GM23338 (cell line): Measurements from ENCODE around the gene FCRL6. TPM values are rescaled to one million over a fixed set of nuclear protein-coding genes. Genes with fewer than 3 reads are reported as not detected.

Source experiments
- ATAC-seq: fragments of 200-7000 bp; cut with Tn5 transposase; 3 replicates; pipeline ENCODE4 v1.9.1; 2020
- DNase-seq: peaks from one replicate; pipeline ENCODE4 v3.0.0-alpha.2; 2015; ENCODE audit warnings: low spot score
- H2AFZ ChIP-seq: fragments of 200-600 bp; sonication (generic); 2 replicates; pipeline ENCODE4 v1.8.0; 2016; ENCODE audit warnings: antibody characterized with exemption, mild to moderate bottlenecking, moderate library complexity
- H3F3A ChIP-seq: fragments of 200-600 bp; sonication (generic); replicated peaks from 2 replicates; pipeline ENCODE4 v1.8.0; 2017; ENCODE audit warnings: antibody characterized with exemption, mixed run types, low read depth
- H3K27ac ChIP-seq: fragments of 200-600 bp; sonication (generic); 2 replicates; pipeline ENCODE4 v1.6.1; 2016; ENCODE audit warnings: low read depth
- H3K27me3 ChIP-seq: fragments of 200-600 bp; sonication (generic); 2 replicates; pipeline ENCODE4 v1.8.0; 2016; ENCODE audit warnings: mild to moderate bottlenecking, mixed run types, moderate library complexity; ENCODE audit not compliant: insufficient read depth
- H3K36me3 ChIP-seq: fragments of 200-600 bp; sonication (generic); 2 replicates; pipeline ENCODE4 v1.8.0; 2016; ENCODE audit warnings: mild to moderate bottlenecking; ENCODE audit not compliant: insufficient read depth
- H3K4me1 ChIP-seq: fragments of 200-600 bp; sonication (generic); 2 replicates; pipeline ENCODE4 v1.8.0; 2016; ENCODE audit warnings: mild to moderate bottlenecking, moderate library complexity; ENCODE audit not compliant: insufficient read depth
- H3K4me2 ChIP-seq: fragments of 200-600 bp; sonication (generic); 2 replicates; pipeline ENCODE4 v1.7.1; 2017; ENCODE audit warnings: mixed run types
- H3K4me3 ChIP-seq: fragments of 200-600 bp; sonication (generic); 2 replicates; pipeline ENCODE4 v1.6.1; 2016; ENCODE audit warnings: mixed run types
- H3K79me2 ChIP-seq: fragments of 200-600 bp; sonication (generic); replicated peaks from 2 replicates; pipeline ENCODE4 v1.8.0; 2017; ENCODE audit warnings: mild to moderate bottlenecking; ENCODE audit not compliant: insufficient read depth
- H3K9me2 ChIP-seq: fragments of 200-600 bp; sonication (generic); 2 replicates; pipeline ENCODE4 v1.8.0; 2017; ENCODE audit not compliant: insufficient read depth
- H4K20me1 ChIP-seq: fragments of 200-600 bp; sonication (generic); replicated peaks from 2 replicates; pipeline ENCODE4 v1.8.0; 2017; ENCODE audit warnings: mild to moderate bottlenecking; ENCODE audit not compliant: insufficient read depth
- H3K27ac Mint-ChIP-seq: 2 replicates; pipeline ENCODE4 v1.8.0; 2020; ENCODE audit warnings: inconsistent platforms, mild to moderate bottlenecking, moderate library complexity, mixed read lengths
- H3K27me3 Mint-ChIP-seq: 3 replicates; pipeline ENCODE4 v1.8.0; 2022; ENCODE audit warnings: low read depth, mild to moderate bottlenecking, moderate library complexity, mixed read lengths, inconsistent platforms; ENCODE audit not compliant: insufficient read depth, poor library complexity
- H3K36me3 Mint-ChIP-seq: 3 replicates; pipeline ENCODE4 v1.8.0; 2021; ENCODE audit warnings: low read depth, mild to moderate bottlenecking, inconsistent platforms, moderate library complexity, mixed read lengths
- H3K4me1 Mint-ChIP-seq: 3 replicates; pipeline ENCODE4 v1.8.0; 2020; ENCODE audit warnings: mild to moderate bottlenecking, inconsistent platforms, mixed read lengths
- H3K4me3 Mint-ChIP-seq: 3 replicates; pipeline ENCODE4 v1.8.0; 2021; ENCODE audit warnings: moderate library complexity, mild to moderate bottlenecking, inconsistent platforms, mixed read lengths
- H3K9me3 Mint-ChIP-seq: 3 replicates; pipeline ENCODE4 v1.8.0; 2020; ENCODE audit warnings: moderate library complexity, mild to moderate bottlenecking, inconsistent platforms, mixed read lengths
- CREB1 ChIP-seq: fragments of 250-450 bp; sonication (Bioruptor Pico); IDR thresholded peaks from 2 replicates; pipeline ENCODE4 v1.5.0; 2020; ENCODE audit warnings: low read depth, mild to moderate bottlenecking, moderate library complexity
- CTCF ChIP-seq, 2 experiments: fragments of 200-600 bp in 1 of 2; sonication (generic) in 1 of 2; conservative IDR thresholded peaks; 2 replicates each; pipeline versions ENCODE4 v1.5.1 to v1.6.1; 2016 to 2017; ENCODE audit warnings: antibody characterized with exemption in 2 of 2, low read depth in 2 of 2, mild to moderate bottlenecking in 2 of 2, moderate library complexity in 1 of 2
- EZH2 ChIP-seq: fragments of 200-600 bp; sonication (generic); IDR thresholded peaks from one replicate; pipeline ENCODE4 v1.8.0; 2017; ENCODE audit warnings: antibody characterized with exemption, mild to moderate bottlenecking, low read depth; ENCODE audit not compliant: unreplicated experiment
- EZH2phosphoT487 ChIP-seq: fragments of 200-600 bp; sonication (generic); IDR thresholded peaks from one replicate; pipeline ENCODE4 v1.8.1; 2018; ENCODE audit warnings: antibody characterized with exemption; ENCODE audit not compliant: unreplicated experiment
- JUNB ChIP-seq: IDR thresholded peaks from one replicate; pipeline ENCODE4 v1.6.1; 2016; ENCODE audit warnings: antibody characterized with exemption; ENCODE audit not compliant: unreplicated experiment
- NANOG ChIP-seq: IDR thresholded peaks from 2 replicates; pipeline ENCODE4 v1.6.1; 2016; ENCODE audit warnings: antibody characterized with exemption, borderline replicate concordance
- POLR2AphosphoS5 ChIP-seq: IDR thresholded peaks from 2 replicates; pipeline ENCODE4 v1.6.1; 2016; ENCODE audit warnings: antibody characterized with exemption, low read depth
- REST ChIP-seq: IDR thresholded peaks from one replicate; pipeline ENCODE4 v1.6.1; 2018; ENCODE audit warnings: antibody characterized with exemption; ENCODE audit not compliant: unreplicated experiment
- STAT1 ChIP-seq: IDR thresholded peaks from one replicate; pipeline ENCODE4 v1.6.1; 2016; ENCODE audit warnings: antibody characterized with exemption; ENCODE audit not compliant: unreplicated experiment
- ZNF114 ChIP-seq: fragments of 250-450 bp; sonication (Bioruptor Pico); IDR thresholded peaks from 2 replicates; pipeline ENCODE4 v1.5.0; 2020; ENCODE audit warnings: mild to moderate bottlenecking, moderate library complexity
- ZNF331 ChIP-seq: fragments of 250-450 bp; sonication (Bioruptor Pico); IDR thresholded peaks from 2 replicates; pipeline ENCODE4 v1.5.0; 2020; ENCODE audit warnings: low read depth, mild to moderate bottlenecking, moderate library complexity
- polyA plus RNA-seq: library from polyadenylated mRNA; unstranded; fragments of >200 nt; fragmentation: Nextera tagmentation; extraction: Ambion mirVana; gene quantifications from 2 replicates; pipeline ENCODE4 v1.2.1, GENCODE V29; 2016
- total RNA-seq: library from RNA; depleted of rRNA; stranded (reverse); fragments of >200 nt; shearing (Covaris generic); gene quantifications from 2 replicates; pipeline ENCODE4 v1.2.3, GENCODE V29; 2014

Gene FCRL6
- total and polyA plus RNA-seq, 2 experiments from 2014 or later, result not detected

GRCh38 chr1:159790237-159790917 lies 11.8 kb upstream of the FCRL6 start:
- no peak overlapping the region for H3K4me2 ChIP-seq
- H3K36me3 ChIP-seq, result no peaks in the 10 kb centered on the region
- DNase-seq (peak; percentile 81), ATAC-seq (peak; percentile 84)
- H2AFZ ChIP-seq, result no peak overlapping the region
- H4K20me1 ChIP-seq, result no peaks in the 10 kb centered on the region
- Mint-ChIP-seq H3K27me3 (peaks cover 5% of the 10 kb centered on the region), H3K36me3 (0 out of 3 replicates have a peak, but pooled peaks cover 3% of the 10 kb centered on the region), H3K4me3 (no peak overlapping the region), H3K27ac (no peak overlapping the region), H3K9me3 (no peaks in the 10 kb centered on the region), H3K4me1 (peaks cover 3% of the 10 kb centered on the region; the same call in 2 of the 3 replicates)
- H3F3A ChIP-seq, result no peaks in the 10 kb centered on the region
- H3K4me3 ChIP-seq, result no peak overlapping the region
- no peak overlapping the region for H3K27ac ChIP-seq
- no peaks in the 10 kb centered on the region for H3K79me2 ChIP-seq
- H3K4me1 ChIP-seq, result no peaks in the 10 kb centered on the region
- 0 out of 2 replicates have a peak, but pooled peaks cover 5% of the 10 kb centered on the region for H3K9me2 ChIP-seq
- TF ChIP-seq REST, result no peak
- peak; percentile 73 to 83 for TF ChIP-seq CTCF (conservative IDR thresholded peaks at IDR 0.05; ENCODE audit: low read depth in 2 of 2)
- no peaks in the 10 kb centered on the region for H3K27me3 ChIP-seq

- H3K27ac Mint-ChIP-seq, result no peak overlapping the region
- H3K27ac ChIP-seq, result no peak overlapping the region
- H3K27me3 Mint-ChIP-seq, result peaks cover 5% of the 10 kb centered on the region
- H3K79me2 ChIP-seq, result no peaks in the 10 kb centered on the region
- H3K4me2 ChIP-seq, result no peak overlapping the region
- H2AFZ ChIP-seq, result no peak overlapping the region
- no peaks in the 10 kb centered on the region for H3K36me3 Mint-ChIP-seq
- H3K9me2 ChIP-seq, result no peaks in the 10 kb centered on the region
- H3K4me1 ChIP-seq, result no peaks in the 10 kb centered on the region
- H3K4me3 ChIP-seq, result no peak overlapping the region
- no peaks in the 10 kb centered on the region for H4K20me1 ChIP-seq
- H3K9me3 Mint-ChIP-seq, result no peaks in the 10 kb centered on the region
- no peak overlapping the region for H3K4me3 Mint-ChIP-seq
- no peaks in the 10 kb centered on the region for H3K36me3 ChIP-seq
- H3K27me3 ChIP-seq, result no peaks in the 10 kb centered on the region
- H3F3A ChIP-seq, result no peaks in the 10 kb centered on the region
- no peaks in the 10 kb centered on the region; the same call in 2 of the 3 replicates for H3K4me1 Mint-ChIP-seq
- DNase-seq (no peak), ATAC-seq (no peak)
- TF ChIP-seq EZH2phosphoT487 (no peak), CREB1 (CRISPR knock-in tag) (no peak), STAT1 (no peak), ZNF331 (CRISPR knock-in tag) (no peak), CTCF (conservative IDR thresholded peaks at IDR 0.05; ENCODE audit: low read depth in 2 of 2) (no peak), JUNB (no peak), EZH2 (no peak), NANOG (no peak), ZNF114 (CRISPR knock-in tag) (no peak), REST (no peak), POLR2AphosphoS5 (no peak)
These were observed 11.1 kb upstream of the FCRL6 start for GRCh38 chr1:159791031-159791430.
